Prostate gland (tissue), 2 donors: ENCODE data around the gene EPHA1. TPM values are rescaled to one million over a fixed set of nuclear protein-coding genes. Genes with fewer than 3 reads are reported as not detected.

Source experiments
- DNase-seq: peaks from one replicate; pipeline ENCODE4 v3.0.0-alpha.2; 2019; ENCODE audit warnings: low spot score
- H3K27ac ChIP-seq, 2 donors: fragments of 200-600 bp; sonication (generic); 2 replicates each; pipeline ENCODE4 v1.5.1; 2017 to 2019
- H3K27me3 ChIP-seq: fragments of 200-600 bp; sonication (generic); replicated peaks from 2 replicates; pipeline ENCODE4 v1.5.1; 2019; ENCODE audit not compliant: insufficient read depth
- H3K36me3 ChIP-seq, 2 donors: fragments of 200-600 bp; sonication (generic); 1 replicate in 1 of 2; 2 replicates in 1 of 2; pipeline versions ENCODE4 v1.5.1 to v1.8.1; 2017 to 2019
- H3K4me1 ChIP-seq: fragments of 200-600 bp; sonication (generic); replicated peaks from 2 replicates; pipeline ENCODE4 v1.5.1; 2019
- H3K4me3 ChIP-seq, 2 donors: fragments of 200-600 bp; sonication (generic); 2 replicates each; pipeline ENCODE4 v1.5.1; 2017 to 2019
- H3K9me3 ChIP-seq: fragments of 200-600 bp; sonication (generic); 2 replicates; pipeline ENCODE4 v1.5.1; 2017
- POLR2A ChIP-seq: fragments of 450-650 bp; IDR thresholded peaks from one replicate; pipeline ENCODE4 v1.6.1; 2016; ENCODE audit warnings: antibody characterized with exemption, mild to moderate bottlenecking
- POLR2AphosphoS5 ChIP-seq: sonication (generic); formaldehyde crosslinking; IDR thresholded peaks from one replicate; pipeline ENCODE4 v1.6.1; 2017; ENCODE audit warnings: antibody characterized with exemption
- WGBS: methylation state at CpG from one replicate; pipeline ENCODE4 v1.1.5; 2018; 5-methylcytosine and 5-hydroxymethylcytosine counted together
- intact Hi-C: fragments of 100-400 bp; cut with DNase I; formaldehyde crosslinking; loops from one replicate; pipeline ENCODE4 v1.14.2; 2022
- total RNA-seq, 2 donors: library from RNA; depleted of rRNA; stranded (reverse); fragments of >200 nt; gene quantifications; one replicate each; pipeline ENCODE4 v1.1.0, GENCODE V29; 2016
- TF ChIP-seq, protein P1 (sequence below), 4 experiments: fragments of 200-600 bp in 2 of 4; fragments of 450-650 bp in 2 of 4; sonication (generic) in 2 of 4; IDR thresholded peaks; 1 replicate in 3 of 4; 2 replicates in 1 of 4; pipeline ENCODE4 v1.5.1; 2016 to 2019; ENCODE audit warnings: antibody characterized with exemption in 4 of 4, mild to moderate bottlenecking in 2 of 4, moderate library complexity in 2 of 4

Gene EPHA1
- total RNA-seq, 2 donors from 2014 or later = 10.5 to 15.7 TPM

GRCh38 chr7:143368387-143368786 is 40.3 kb downstream of the EPHA1 start:
- H3K36me3 ChIP-seq = no peaks in the 10 kb centered on the region
- WGBS = 83% methylated on average over 1 of the region's 1 CpG
- peaks cover 2% of the 10 kb centered on the region for H3K27me3 ChIP-seq
- intact Hi-C loops = no loop called here
- TF ChIP-seq, protein P1, sequence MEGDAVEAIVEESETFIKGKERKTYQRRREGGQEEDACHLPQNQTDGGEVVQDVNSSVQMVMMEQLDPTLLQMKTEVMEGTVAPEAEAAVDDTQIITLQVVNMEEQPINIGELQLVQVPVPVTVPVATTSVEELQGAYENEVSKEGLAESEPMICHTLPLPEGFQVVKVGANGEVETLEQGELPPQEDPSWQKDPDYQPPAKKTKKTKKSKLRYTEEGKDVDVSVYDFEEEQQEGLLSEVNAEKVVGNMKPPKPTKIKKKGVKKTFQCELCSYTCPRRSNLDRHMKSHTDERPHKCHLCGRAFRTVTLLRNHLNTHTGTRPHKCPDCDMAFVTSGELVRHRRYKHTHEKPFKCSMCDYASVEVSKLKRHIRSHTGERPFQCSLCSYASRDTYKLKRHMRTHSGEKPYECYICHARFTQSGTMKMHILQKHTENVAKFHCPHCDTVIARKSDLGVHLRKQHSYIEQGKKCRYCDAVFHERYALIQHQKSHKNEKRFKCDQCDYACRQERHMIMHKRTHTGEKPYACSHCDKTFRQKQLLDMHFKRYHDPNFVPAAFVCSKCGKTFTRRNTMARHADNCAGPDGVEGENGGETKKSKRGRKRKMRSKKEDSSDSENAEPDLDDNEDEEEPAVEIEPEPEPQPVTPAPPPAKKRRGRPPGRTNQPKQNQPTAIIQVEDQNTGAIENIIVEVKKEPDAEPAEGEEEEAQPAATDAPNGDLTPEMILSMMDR (IDR thresholded peaks at IDR 0.05) = no peak
- TF ChIP-seq POLR2A = no peak
- no peak for TF ChIP-seq POLR2AphosphoS5
- no peak for DNase-seq
- no peaks in the 10 kb centered on the region for H3K4me1 ChIP-seq
- no peaks in the 10 kb centered on the region for H3K9me3 ChIP-seq
- no peak overlapping the region for H3K4me3 ChIP-seq
- H3K27ac ChIP-seq = no peak overlapping the region

DNA sequence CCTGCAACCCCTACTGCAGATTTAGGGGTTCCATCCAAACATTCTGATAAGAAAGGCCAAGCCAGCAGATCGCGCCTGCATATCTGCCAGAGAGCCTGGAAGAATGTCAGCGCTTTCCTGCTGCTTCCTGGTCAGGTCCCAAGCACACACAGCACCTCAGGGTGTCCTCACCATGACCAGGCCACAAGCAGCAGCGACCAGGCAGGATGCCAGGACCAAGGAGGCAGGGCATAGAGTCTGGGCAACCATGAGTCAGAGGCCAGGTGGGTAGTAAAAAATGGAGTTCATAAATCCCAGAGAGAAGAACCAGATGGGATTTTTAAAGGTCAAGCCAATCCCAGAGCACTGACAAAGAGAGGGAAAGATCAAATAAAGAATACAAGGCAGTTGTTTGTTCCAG is 40.7 kb downstream of the EPHA1 start:
- H3K9me3 ChIP-seq = no peaks in the 10 kb centered on the region
- no peak overlapping the region for H3K4me3 ChIP-seq
- DNase-seq = no peak
- H3K27me3 ChIP-seq = peaks cover 6% of the 10 kb centered on the region
- no peak overlapping the region for H3K27ac ChIP-seq
- TF ChIP-seq POLR2A (no peak), POLR2AphosphoS5 (no peak)
- TF ChIP-seq, protein P1 (IDR thresholded peaks at IDR 0.05) = no peak
- H3K4me1 ChIP-seq = no peaks in the 10 kb centered on the region
- H3K36me3 ChIP-seq = no peaks in the 10 kb centered on the region
- intact Hi-C loops = no loop called here
- 84% methylated on average over 4 of the region's 4 CpGs for WGBS

DNA sequence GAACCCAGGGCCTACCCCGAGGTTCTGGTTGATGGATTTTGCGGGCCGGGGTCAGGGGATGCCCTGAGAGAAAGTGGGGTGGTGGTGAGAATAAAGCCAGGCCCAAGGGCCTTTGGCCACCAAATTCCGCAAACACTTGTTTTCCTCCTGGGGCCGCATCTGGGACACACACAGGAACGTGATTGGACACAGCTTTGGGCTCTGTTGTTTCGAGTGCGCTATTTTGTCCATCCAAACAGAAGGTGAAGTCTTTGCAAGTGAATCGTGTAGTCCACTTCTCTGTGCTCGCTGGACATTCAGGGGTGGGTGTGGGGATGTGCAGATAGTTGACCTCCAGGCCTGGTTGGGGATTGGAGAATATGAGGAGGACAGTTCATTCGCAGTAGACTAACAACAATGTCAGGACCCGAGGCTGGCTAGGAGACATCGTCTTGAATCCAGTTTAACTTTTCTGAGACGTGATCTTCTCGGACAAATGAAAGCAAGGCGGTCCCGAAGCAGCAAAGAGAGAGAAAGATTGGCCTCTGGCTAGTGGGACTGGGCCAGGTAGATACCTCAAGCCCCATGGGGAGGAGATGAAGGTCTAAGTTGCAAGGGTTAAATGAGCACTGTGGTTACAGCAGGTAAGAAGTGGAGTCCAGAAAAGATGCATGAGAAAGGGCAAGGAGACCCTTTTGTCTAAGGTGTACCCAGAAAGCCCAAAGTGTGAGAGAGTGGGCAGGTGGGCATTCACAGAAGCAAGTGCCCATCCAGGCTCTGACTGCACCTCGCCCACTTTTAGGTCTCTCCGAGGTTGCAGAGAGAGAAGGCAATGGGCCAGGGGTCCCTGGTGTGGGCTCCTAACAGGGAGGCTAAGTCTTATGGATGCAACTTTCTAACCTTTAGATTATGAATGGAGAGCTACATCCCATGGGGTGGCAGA is 45.4 kb downstream of the EPHA1 start:
- Histone ChIP-seq H3K27ac (no peak overlapping the region), H3K9me3 (no peaks in the 10 kb centered on the region), H3K4me1 (no peaks in the 10 kb centered on the region), H3K4me3 (peak overlapping the region; percentile 33 to 47), H3K27me3 (peaks cover 10% of the 10 kb centered on the region), H3K36me3 (no peaks in the 10 kb centered on the region)
- no peak for TF ChIP-seq POLR2A
- TF ChIP-seq POLR2AphosphoS5 = no peak
- TF ChIP-seq, protein P1 (IDR thresholded peaks at IDR 0.05) = no peak
- WGBS = 60% methylated on average over 18 of the region's 19 CpGs
- no peak for DNase-seq
- intact Hi-C loops = no loop called here

DNA sequence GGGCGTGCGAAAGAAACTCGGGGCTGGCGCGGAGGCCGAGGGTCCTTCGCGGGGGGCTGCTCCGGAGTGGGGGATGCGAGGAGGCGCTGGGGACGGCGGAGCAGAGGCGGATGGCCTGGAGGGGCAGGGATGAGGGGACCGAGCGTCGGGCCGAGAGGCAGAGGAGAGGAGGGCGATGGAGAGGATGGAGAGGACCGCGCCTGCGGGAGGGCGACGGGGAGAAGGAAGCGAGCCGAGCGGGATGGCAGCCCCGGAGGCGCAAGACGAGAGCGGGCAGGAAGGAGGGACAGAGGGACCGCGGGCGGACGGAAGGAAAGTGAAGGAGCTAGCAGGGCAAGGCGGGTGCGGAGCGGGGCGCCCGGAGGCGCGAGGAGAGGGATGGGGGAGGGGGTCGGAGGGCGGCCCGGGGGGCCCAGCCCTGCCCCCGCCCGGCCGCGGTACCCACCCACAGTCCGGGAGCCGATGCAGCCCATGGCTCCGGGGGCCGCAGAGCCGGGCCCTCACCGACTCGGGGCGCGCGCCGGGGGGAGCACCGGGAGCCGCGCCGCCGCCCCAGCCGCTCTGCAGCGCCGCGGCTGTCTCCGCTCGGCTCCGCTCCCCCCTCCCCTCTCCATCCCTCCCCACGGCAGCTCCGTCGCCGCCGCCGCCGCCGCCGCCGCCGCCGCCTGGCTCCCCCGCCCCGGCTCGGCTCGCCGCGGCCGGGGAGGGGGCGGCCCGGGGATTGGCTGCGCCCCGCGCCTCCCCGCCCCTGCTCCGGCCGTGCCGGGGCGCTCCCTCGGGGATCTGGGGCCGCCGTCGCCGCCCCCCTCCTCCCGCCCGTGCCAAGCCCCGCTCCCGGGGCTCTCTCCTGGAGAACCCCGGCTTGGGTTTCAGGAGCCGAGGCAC is 46.3 kb downstream of the EPHA1 start, which contains the start of gene FAM131B:
Gene FAM131B (minus strand): TSS at position 583 of the 885 bp plus-strand sequence. CDS start 110 bp downstream, at position 473.
- peaks cover 10% of the 10 kb centered on the region for H3K27me3 ChIP-seq
- intact Hi-C loops = no loop called here
- peak within 1 kb of the TSS; percentile 33 to 47 for H3K4me3 ChIP-seq
- no peaks in the 10 kb centered on the region for H3K4me1 ChIP-seq
- DNase-seq = no peak
- H3K36me3 ChIP-seq = no peaks in the 10 kb centered on the region
- H3K9me3 ChIP-seq = no peaks in the 10 kb centered on the region
- no peak for TF ChIP-seq POLR2AphosphoS5
- TF ChIP-seq POLR2A = no peak
- TF ChIP-seq, protein P1 (IDR thresholded peaks at IDR 0.05) = no peak
- H3K27ac ChIP-seq = no peak within 1 kb of the TSS
- WGBS = under 1% methylated on average over 63 of the region's 112 CpGs
